HG02623 (cell line): ENCODE results near the gene EIF4A2.
"Not testable (repeated sequence)": the region's sequence is repeated elsewhere in the genome, so short reads cannot be mapped to it uniquely, and the experiment has no call there.

ENCODE experiments used
- ATAC-seq: cut with Tn5 transposase; IDR thresholded peaks from one replicate; pipeline ENCODE4 v1.9.1; 2021; ENCODE audit warnings: moderate library complexity; ENCODE audit not compliant: unreplicated experiment

The EIF4A2 gene

DNA sequence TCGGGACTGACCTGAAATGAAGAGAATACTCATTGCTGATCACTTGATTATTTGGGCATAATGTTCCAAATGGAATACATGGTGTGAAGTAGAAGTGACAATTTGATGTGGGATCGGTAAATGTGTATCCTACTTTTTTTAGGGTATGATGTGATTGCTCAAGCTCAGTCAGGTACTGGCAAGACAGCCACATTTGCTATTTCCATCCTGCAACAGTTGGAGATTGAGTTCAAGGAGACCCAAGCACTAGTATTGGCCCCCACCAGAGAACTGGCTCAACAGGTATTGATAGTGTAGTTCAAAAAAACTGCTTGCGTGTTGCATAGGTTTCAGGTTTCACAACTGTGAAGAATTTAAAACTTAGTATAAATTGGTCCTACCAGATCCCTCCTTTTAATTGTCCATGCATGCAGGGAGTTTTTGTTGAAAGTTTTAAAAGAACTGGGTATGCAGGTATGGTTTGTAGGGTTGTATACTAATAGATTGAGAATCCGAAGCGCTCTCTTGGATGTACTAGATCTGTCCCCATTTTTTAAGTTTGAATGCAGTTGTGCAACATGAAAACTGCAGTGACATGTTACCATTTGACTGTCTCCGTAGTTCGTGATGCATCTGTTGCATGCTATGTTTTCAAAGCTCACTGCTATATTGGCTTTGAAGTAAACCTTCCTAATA lies 1.6 kb downstream of the EIF4A2 start:
- no peak for ATAC-seq

DNA sequence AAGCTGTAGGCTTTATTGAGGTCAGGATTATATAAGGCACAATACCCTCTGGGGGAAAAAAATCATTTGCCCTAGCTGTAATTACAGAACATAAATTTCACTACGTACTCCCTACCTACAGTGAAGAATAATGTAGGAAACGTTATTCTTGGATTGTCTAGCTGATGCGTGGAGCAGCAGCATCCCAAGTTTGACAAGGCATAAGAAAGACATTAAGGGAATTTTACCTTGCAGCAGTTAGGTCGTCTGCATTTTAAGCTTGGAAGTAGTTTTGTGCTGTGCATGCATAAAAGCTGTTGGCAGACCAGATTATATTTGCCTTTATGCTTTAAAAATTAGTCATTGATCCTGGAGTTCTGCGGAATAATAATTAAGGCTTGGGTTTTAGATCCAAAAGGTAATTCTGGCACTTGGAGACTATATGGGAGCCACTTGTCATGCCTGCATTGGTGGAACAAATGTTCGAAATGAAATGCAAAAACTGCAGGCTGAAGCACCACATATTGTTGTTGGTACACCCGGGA lies 2.2 kb downstream of the EIF4A2 start:
- ATAC-seq: no peak

DNA sequence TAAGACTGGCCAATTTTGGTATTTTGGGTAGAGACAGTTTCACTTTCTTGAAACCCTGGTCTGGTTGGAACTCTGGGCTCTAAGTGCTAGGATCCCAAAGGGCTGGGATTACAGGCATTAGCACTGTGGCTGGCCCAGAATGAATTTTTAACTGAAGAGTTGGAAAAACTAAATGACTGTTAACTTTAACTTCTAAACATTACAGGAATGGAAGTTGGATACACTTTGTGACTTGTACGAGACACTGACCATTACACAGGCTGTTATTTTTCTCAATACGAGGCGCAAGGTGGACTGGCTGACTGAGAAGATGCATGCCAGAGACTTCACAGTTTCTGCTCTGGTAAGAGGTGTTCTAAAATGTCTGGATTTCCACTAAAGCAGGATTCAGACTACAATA lies 3.5 kb downstream of the EIF4A2 start:
- no peak for ATAC-seq

DNA sequence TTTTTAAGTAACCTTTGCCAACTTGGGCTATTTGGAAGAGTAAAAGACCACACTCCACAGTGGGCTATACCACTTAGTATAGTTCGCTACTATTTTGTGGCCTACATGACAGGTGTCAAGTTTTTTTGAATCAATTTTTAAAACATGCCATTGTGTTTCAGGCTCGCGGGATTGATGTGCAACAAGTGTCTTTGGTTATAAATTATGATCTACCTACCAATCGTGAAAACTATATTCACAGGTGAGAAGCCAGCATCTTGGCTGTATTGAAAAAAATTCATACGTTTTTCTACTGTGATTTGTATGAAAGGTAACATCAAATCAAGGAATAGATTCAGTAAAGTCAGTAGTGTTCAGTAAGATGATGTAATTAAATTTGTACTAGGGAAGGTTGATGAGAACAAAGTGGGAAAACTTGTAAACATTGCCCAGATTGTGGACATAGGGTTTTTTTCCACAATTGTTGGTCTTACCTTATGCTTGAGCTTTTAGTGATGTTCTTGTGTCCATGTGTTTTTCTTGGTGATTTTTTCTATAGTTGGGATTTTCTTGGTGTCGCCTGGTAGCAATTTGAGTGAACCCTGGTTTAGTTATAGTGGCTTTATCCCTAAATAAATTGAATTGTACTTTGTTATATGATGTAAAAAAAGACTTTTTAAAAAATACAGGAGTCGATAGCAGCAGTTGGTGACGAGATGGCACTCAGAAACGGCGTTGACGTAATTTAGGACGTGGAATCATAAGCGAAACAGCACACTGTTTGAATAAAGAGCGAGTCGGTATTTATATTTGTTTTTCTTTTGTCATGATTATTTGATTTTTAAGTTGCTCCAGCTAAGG lies 4.5 kb downstream of the EIF4A2 start:
- no peak for ATAC-seq

DNA sequence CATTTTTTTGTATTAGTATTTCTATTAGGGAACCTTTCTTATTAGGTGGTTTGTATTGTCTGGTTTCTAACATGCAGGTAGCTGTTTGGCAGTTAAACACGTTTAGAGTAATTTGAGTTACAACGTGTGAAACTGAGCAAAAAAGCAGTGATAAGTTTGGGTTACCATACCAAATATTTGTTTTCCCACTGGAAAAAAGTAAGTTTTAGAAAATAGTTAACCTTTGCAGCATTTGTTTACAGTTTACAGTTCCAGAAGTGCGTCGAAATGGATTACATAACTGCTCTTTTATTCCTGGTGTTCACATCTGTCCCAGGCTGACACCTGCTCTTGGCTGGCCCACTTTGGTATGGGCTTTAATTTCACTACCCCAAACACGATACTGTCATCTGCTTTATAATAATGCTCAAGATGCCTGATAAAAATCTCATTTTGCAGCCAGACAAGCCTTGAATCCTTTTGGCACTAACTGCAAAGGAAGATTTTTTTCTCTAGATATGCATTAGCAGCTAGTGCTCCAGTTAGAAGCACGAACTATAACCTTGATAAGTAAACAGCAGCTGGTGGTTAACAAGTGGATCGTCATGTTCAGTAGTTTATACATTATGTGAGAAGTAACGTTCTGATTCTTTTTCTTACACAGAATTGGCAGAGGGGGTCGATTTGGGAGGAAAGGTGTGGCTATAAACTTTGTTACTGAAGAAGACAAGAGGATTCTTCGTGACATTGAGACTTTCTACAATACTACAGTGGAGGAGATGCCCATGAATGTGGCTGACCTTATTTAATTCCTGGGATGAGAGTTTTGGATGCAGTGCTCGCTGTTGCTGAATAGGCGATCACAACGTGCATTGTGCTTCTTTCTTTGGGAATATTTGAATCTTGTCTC lies 5.3 kb downstream of the EIF4A2 start:
- no peak for ATAC-seq

DNA sequence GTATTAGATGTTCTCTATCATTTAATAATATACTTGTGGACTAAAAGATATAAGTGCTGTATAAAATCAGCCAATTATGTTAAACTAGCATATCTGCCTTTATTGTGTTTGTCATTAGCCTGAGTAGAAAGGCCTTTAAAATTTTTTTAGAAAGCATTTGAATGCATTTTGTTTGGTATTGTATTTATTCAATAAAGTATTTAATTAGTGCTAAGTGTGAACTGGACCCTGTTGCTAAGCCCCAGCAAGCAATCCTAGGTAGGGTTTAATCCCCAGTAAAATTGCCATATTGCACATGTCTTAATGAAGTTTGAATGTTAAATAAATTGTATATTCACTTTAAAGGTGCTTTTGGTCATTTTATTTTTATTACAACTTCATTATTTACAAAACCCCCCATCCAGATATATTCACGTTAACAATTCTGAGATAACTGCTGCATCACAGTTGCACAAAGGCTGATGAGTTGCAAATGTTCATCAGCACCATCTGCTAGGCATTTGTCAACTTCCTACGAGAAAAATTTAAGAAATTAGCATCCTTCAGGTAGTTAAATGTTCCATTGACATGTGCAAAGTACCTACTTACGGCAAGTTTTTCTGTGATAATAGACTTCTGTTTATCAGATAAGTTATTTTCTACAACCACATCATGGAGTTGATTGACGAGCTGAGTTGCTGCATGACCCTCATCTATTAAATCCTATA lies 6.3 kb downstream of the EIF4A2 start:
- no peak for ATAC-seq

DNA sequence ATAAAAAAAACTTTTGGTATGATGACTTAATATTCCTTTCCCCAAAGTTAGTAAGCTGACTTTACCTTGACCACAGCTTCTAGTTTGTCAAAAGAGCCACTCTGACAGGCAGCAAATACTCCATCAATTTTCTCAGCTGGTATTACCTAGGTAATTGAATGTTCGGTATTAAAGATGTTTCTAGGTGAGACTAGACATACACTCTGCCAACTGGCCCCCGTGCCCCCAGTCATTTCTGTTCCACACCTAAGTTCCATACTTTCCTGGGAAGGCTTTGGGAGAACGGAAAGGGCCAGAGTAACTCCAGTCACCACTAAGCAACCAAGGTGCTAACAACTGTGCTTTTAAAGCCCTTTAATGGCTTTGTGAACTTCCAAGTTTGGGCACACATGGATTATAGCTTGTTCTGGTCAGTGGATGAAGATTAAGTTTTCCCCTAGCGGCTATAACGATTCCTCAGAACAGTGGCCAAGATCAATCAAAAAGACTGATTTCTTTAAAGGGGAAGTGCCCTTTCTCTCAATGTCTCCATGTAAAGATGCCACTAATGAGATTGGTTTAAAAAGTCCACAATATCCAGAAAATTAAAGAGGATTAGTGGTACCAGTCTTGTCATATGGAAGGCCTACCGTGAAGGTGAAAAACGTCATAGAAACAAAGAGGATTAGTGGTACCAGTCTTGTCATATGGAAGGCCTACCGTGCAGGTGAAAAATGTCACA lies 7.0 kb downstream of the EIF4A2 start:
- no peak for ATAC-seq

DNA sequence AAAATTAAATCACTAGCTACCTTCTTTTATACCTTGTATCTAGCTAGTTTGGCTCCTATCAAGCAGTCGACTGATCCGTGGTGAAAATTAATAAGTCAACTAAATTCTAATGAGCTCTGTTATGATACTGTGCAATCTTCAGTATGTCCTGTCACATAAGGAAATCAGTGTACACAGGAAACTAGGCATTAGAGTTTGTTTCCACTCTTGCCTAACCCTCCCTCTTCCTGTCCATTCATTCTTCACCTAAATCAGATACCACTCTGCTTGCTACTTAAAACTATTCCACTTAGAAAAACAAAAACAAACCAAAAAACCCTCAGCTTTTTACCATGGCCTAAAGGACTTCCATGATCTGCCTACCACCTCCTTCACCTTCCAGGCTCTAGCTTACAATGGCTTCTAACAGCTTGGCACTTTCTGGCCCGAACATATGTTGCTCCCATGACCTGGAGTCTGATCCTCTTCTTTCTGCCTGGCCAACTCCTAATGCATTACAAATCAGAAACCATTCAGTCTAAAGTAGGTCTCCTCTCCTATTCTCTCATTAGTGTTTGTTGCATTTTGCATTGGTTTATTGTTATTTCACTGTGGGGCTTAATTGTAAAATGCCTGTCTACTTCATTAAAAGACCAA lies 15.0 kb downstream of the EIF4A2 start:
- ATAC-seq: no peak

DNA sequence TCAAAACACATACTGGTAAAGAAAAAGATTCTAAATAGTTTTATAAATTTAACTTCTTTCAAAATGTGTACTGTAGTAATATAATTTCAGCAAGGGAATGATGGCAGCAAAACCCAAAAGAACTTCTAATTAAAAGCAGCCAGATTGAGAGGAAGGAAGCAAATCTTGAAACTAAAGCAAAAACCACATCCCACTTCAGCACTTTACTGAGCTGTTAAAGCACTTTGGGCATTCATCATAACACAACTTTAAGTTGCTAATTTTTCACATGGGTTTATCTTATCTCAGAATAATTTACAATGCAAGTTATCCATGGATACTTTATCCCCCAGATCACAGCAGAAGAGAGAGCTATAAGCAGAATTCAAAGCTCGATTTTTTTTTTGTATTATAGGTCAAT lies 16.9 kb downstream of the EIF4A2 start:
- ATAC-seq: no peak

DNA sequence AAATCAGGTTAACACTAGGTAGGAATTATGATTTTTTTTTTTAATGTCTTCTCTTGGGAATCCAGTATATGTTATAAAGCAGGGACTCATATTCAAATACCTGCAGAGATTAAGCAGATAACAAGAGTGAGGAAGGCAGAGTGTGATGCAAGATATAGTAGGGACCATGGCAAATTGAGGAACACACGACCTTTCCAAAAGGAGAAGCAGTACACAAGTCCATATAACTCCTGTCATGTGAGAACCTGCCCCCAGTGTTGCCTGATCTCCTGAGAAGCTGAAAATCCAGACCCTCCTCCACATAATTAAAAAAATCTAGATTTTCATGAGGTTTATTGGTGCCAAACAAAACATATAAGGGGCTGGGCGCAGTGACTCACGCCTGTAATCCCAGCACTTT lies 19.3 kb downstream of the EIF4A2 start:
- ATAC-seq: no peak

DNA sequence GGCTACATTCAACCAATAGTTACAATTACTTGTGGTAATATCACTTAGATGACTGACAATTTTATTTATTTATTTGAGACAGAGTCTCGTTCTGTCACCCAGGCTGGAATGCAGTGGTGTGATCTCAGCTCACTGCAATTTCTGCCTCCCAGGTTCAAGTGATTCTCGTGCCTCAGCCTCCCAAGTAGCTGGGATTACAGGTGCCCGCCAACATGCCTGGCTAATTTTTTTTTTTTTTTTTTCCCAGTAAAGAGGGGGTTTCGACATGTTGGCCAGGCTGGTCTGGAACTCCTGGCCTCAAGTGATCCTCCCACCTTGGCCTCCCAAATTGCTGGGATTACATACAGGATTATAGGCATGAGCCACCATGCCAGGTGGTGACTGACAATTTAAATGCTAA lies 20.1 kb downstream of the EIF4A2 start:
- ATAC-seq: not testable (repeated sequence)

DNA sequence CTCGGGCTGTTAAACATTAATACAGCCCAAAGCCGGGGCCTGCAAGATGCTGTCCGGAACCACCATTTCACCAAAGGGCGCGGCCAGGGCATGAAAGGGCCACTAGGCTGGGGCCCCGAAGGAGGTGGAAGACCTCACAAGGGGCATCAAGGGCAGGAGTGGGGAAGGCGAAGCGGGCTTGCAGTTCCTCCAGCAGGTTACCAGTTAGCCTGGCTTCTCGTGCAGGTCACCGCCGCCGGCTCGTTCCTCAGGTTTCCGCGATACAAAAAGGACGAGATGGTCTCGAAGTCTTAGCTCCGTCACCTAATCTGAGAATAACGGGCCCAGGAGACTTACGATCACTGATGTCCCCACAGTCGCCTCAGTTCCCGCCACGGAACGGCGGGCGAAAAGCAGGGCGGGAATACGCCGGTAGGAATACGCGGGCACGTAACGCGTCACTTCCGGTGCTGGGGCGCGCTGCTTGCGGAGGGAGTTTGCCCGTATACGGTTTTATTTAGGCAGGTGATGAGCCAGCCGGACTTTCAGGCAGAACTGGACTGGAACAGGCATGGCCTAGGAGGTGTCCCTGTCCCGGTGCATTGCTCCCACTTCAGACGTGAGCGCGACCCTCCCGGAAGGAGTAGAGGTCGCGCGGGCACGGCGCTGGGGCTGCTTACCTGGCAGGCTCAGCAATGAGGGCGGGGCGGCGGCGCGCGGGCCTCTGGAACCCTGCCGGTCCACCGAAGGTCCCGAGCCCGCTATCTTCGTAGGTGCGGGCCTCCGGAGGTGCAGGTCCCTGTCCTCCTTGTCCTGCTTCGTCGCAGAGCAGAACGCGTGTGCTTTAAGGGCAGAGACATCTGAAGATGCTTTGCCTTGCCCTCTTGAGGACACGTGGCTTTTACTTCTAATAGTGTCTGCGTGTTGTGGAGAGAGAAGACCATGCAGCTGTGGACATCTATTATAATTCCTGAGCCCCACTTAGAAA lies 23.0 kb downstream of the EIF4A2 start, which contains the start of gene RFC4:
Gene RFC4, minus strand, starts transcription at position 394 of the 967 bp plus-strand sequence. CDS start 1,769 bp downstream, outside the sequence.
- peak; percentile 92 for ATAC-seq

DNA sequence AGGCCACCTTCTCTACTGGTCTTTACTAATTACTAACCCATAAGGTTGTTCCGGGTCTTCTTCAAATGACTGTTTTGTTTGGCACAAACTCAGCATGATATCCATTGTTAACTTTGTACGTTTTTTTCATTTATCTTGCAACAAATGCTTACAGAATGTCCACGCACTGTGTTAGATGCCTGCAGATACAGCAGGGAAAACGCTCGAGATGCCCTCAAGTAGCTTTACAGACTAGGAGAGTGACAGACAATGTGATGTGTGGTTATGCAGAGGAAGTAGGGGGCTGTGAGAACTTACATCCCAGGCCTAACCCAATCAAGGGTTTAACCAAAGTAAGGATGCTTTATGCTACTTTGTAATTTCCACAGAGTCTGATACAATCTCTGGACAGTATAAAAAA lies 23.9 kb downstream of the EIF4A2 start:
- ATAC-seq: no peak

DNA sequence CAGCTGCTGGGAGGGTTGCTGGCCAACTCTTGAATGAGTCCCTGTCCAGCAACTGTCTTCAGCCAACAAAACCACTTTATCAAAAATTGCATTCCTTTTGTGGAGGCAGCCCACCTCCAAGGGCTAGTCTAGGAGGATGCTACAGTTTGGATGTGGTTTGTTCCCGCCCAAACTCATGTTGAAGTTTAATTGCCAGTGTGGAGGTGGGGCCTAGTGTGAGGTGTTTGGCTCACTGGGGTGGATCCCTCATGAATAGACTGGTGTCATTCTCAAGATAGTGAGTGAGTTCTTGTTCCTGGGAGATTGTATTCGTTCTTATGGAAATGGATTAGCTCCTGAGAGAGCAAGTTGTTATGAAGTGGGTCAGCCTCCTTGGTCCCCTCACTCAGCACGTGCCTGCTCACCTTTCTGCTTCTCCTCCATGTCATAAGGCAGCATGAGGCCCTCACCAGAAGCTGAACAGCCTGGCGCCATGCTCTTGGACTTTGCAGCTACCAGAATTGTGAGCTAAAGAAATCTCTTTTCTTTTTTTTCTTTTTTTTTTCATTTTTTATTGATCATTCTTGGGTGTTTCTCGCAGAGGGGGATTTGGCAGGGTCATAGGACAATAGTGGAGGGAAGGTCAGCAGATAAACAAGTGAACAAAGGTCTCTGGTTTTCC lies 27.1 kb downstream of the EIF4A2 start:
- ATAC-seq: no peak

DNA sequence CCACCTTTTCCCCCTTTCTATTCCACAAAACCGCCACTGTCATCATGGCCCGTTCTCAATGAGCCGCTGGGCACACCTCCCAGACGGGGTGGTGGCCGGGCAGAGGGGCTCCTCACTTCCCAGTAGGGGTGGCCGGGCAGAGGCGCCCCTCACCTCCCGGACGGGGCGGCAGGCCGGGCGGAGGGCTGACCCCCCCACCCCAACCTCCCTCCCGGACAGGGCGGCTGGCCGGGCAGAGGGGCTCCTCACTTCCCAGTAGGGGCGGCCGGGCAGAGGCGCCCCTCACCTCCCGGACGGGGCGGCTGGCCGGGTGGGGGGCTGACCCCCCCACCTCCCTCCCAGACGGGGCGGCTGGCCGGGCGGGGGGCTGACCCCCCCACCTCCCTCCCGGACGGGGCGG lies 27.9 kb downstream of the EIF4A2 start:
- ATAC-seq: not testable (repeated sequence)

DNA sequence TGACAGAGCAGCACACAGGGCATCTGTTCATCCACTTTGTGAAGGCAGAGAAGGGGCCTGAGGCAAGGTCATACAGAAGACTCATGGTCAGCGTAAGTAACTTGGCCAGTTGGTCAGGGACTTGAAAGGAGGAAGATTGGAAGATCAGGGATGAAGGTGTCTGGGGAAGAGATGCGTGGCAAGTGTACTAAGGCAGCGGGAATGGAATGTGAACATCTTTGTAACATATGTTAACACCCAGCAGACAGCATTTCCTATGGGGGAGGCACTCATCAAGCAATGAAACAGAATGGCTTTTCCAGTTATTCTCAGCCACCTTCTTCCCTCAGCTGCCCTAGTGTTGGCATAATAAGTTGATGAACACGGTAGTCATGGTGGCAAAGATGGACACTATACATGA lies 30.7 kb downstream of the EIF4A2 start:
- no peak for ATAC-seq

DNA sequence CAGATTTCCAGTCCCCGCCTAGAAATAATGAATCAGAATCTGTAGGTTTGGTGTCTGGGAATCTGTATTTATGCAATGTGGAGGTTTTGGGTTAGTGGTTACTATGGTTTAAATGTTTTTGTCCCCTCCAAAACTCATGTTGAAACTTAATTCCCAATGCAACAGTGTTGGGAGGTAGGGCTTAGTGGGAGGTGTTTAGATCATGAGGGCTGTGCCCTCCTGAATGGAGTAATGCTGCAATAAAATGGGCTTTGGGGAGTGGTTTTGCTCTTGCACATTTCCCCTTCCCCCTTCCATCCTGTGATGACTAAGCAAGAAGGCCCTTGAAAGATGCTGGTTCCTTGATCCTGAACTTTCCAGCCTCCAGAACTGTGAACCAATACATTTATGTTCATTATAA lies 32.1 kb downstream of the EIF4A2 start:
- no peak for ATAC-seq

DNA sequence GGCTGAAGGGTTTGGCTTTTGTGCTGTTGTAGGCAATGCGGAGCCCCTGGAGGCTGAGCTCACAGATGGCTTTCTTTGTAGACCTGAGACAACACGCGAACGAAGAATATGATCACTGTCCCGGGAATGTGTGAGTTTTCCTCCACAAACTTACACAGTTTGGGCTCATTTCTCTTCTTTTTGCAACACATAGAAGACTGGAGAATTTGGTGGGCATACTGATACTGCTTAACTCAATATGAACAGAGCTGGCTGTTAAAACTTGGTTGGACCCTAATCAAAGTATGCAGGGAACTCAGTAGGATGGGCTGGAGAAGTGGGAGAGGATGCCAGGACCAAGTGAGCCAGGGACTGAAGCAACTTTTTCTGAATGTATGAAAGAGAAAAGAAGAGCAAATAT lies 35.1 kb downstream of the EIF4A2 start:
- ATAC-seq: no peak
